PFSK-1 (cell line): ENCODE measurements around the gene EFHD2.

ENCODE experiments used
- FOXP2 ChIP-seq: optimal IDR thresholded peaks from 2 replicates; pipeline ENCODE3; 2011; ENCODE audit warnings: borderline replicate concordance, control low read depth, inconsistent platforms; ENCODE audit not compliant: insufficient read depth; ENCODE audit errors: extremely low read length, extremely low read depth
- POLR2AphosphoS5 ChIP-seq: IDR thresholded peaks from 2 replicates; pipeline ENCODE4 v1.6.1; 2012; ENCODE audit warnings: low read depth, mild to moderate bottlenecking, control low read depth, low read length, moderate library complexity
- REST ChIP-seq, 2 experiments: IDR thresholded peaks; 2 replicates each; pipeline versions ENCODE4 v1.6.1 to v1.8.0; 2011 to 2012; ENCODE audit warnings: low read depth in 2 of 2, low read length in 2 of 2, control low read depth in 1 of 2, inconsistent platforms in 1 of 2, mild to moderate bottlenecking in 1 of 2, moderate library complexity in 1 of 2; ENCODE audit not compliant: insufficient read depth in 1 of 2
- SIN3A ChIP-seq: IDR thresholded peaks from 2 replicates; pipeline ENCODE4 v1.6.1; 2012; ENCODE audit warnings: mild to moderate bottlenecking, low read length, moderate library complexity, borderline replicate concordance; ENCODE audit not compliant: insufficient read depth
- TAF1 ChIP-seq: IDR thresholded peaks from 2 replicates; pipeline ENCODE4 v1.6.1; 2012; ENCODE audit warnings: low read length, control low read depth, borderline replicate concordance; ENCODE audit not compliant: insufficient read depth

EFHD2 gene

GRCh38 chr1:15410884-15411245 lies 1.2 kb downstream of the EFHD2 start:
- TF ChIP-seq FOXP2 (no peak), TAF1 (no peak), SIN3A (no peak), POLR2AphosphoS5 (no peak), REST (IDR thresholded peaks at IDR 0.05; ENCODE audit: insufficient read depth in 1 of 2, low read depth in 2 of 2, low read length in 2 of 2) (no peak)

GRCh38 chr1:15411593-15412137 lies 2.0 kb downstream of the EFHD2 start:
- TF ChIP-seq REST (IDR thresholded peaks at IDR 0.05; ENCODE audit: insufficient read depth in 1 of 2, low read depth in 2 of 2, low read length in 2 of 2) (no peak), SIN3A (no peak), FOXP2 (no peak), POLR2AphosphoS5 (no peak), TAF1 (no peak)

- TF ChIP-seq TAF1 (no peak), FOXP2 (no peak), SIN3A (no peak), REST (IDR thresholded peaks at IDR 0.05; ENCODE audit: insufficient read depth in 1 of 2, low read depth in 2 of 2, low read length in 2 of 2) (no peak), POLR2AphosphoS5 (no peak)
Measured at GRCh38 chr1:15412175-15412800, 2.6 kb downstream of the EFHD2 start.

GRCh38 chr1:15412843-15413242 lies 3.2 kb downstream of the EFHD2 start:
- TF ChIP-seq FOXP2 (no peak), TAF1 (no peak), REST (IDR thresholded peaks at IDR 0.05; ENCODE audit: insufficient read depth in 1 of 2, low read depth in 2 of 2, low read length in 2 of 2) (no peak), POLR2AphosphoS5 (no peak), SIN3A (no peak)
